Hepatocyte (in vitro differentiated cells): ENCODE measurements around the gene IL17REL.

ENCODE experiments used
- CTCF ChIP-seq: fragments of 200-600 bp; sonication (generic); IDR thresholded peaks from 2 replicates; pipeline ENCODE4 v1.5.1; 2016; ENCODE audit warnings: antibody characterized with exemption, mild to moderate bottlenecking; ENCODE audit not compliant: poor library complexity
- EZH2 ChIP-seq: fragments of 200-600 bp; sonication (generic); IDR thresholded peaks from 2 replicates; pipeline ENCODE4 v1.6.1; 2016; ENCODE audit warnings: antibody characterized with exemption, mild to moderate bottlenecking, borderline replicate concordance

- TF ChIP-seq CTCF (no peak), EZH2 (no peak)
These were observed 41.9 kb downstream of the IL17REL start for GRCh38 chr22:49970528-49971231.
